GM12878 (cell line): ENCODE data around the gene GALNT15. TPM values are rescaled to one million over a fixed set of nuclear protein-coding genes. Genes with fewer than 3 reads are reported as not detected.

Source experiments
- ATAC-seq: fragments of 200-7000 bp; cut with Tn5 transposase; 3 replicates; pipeline ENCODE4 v1.9.1; 2020; ENCODE audit warnings: mild to moderate bottlenecking, moderate library complexity
- BruUV-seq: library from RNA; stranded (reverse); fragments of 400-500 nt; replicated peaks from 2 replicates; lab custom pipeline; 2021; lab: Mats Ljungman, UMichigan
- CTCF ChIA-PET: fragments of 300-600 bp; sonication (Branson Sonifier 250); formaldehyde crosslinking; extraction: SDS; loops from one replicate; lab custom pipeline; 2021; ENCODE audit warnings: inconsistent platforms; lab: Yijun Ruan, JAX
- POLR2A ChIA-PET: fragments of 350-600 bp; formaldehyde crosslinking; extraction: SDS; loops from one replicate; lab custom pipeline; 2021; ENCODE audit warnings: inconsistent platforms; lab: Charles Lee
- RAD21 ChIA-PET: fragments of 300-600 bp; sonication (Branson Sonifier 250); formaldehyde crosslinking; loops from one replicate; lab custom pipeline; 2023; ENCODE audit warnings: antibody characterized with exemption; ENCODE audit not compliant: unreplicated experiment; lab: Charles Lee
- SMC1A ChIA-PET: fragments of 300-600 bp; sonication (Branson Sonifier 250); formaldehyde crosslinking; loops from one replicate; lab custom pipeline; 2023; ENCODE audit not compliant: unreplicated experiment, uncharacterized antibody; lab: Charles Lee
- DNase-seq: peaks from one replicate; pipeline ENCODE4 v3.0.0-alpha.2; 2011; ENCODE audit warnings: low read depth, low spot score
- FAIRE-seq: peaks from 3 replicates; lab custom pipeline; 2011; peaks lifted over from hg19 to GRCh38; lab: Jason Lieb, UNC
- H2AFZ ChIP-seq: 2 replicates; pipeline ENCODE4 v1.6.0; 2011; ENCODE audit warnings: low read depth, low read length, control low read depth; ENCODE audit not compliant: control insufficient read depth
- H3K27ac ChIP-seq: 2 replicates; pipeline ENCODE4 v1.5.1; 2011; ENCODE audit warnings: control low read depth; ENCODE audit not compliant: control insufficient read depth, insufficient read depth
- H3K27me3 ChIP-seq, 2 experiments: replicated peaks in 1 of 2; 2 replicates each; pipeline versions ENCODE4 v1.6.0 to v1.6.1; 2011; ENCODE audit warnings: low read length in 1 of 2; ENCODE audit not compliant: control insufficient read depth in 2 of 2, insufficient read depth in 2 of 2
- H3K36me3 ChIP-seq, 2 experiments: 2 replicates each; pipeline ENCODE4 v1.5.1; 2011; ENCODE audit warnings: low read length in 1 of 2; ENCODE audit not compliant: control insufficient read depth in 2 of 2, insufficient read depth in 2 of 2
- H3K4me1 ChIP-seq: 2 replicates; pipeline ENCODE4 v1.6.1; 2011; ENCODE audit warnings: mild to moderate bottlenecking, low read length, moderate library complexity, mixed read lengths; ENCODE audit not compliant: control insufficient read depth, insufficient read depth
- H3K4me2 ChIP-seq: 2 replicates; pipeline ENCODE4 v1.6.0; 2011; ENCODE audit warnings: control low read depth; ENCODE audit not compliant: control insufficient read depth, insufficient read depth
- H3K4me3 ChIP-seq: fragments of 200-600 bp; sonication (generic); 2 replicates; pipeline ENCODE4 v1.5.1; 2016
- H3K79me2 ChIP-seq: 2 replicates; pipeline ENCODE4 v1.6.0; 2011; ENCODE audit warnings: low read length; ENCODE audit not compliant: control insufficient read depth, insufficient read depth
- H3K9ac ChIP-seq: 2 replicates; pipeline ENCODE4 v1.8.0; 2011; ENCODE audit warnings: low read length, control low read depth, mixed read lengths; ENCODE audit not compliant: control insufficient read depth, insufficient read depth
- H3K9me3 ChIP-seq: replicated peaks from 3 replicates; pipeline ENCODE4 v1.5.1; 2011; ENCODE audit warnings: mild to moderate bottlenecking, low read length; ENCODE audit not compliant: control insufficient read depth, insufficient read depth
- H4K20me1 ChIP-seq: 2 replicates; pipeline ENCODE4 v1.6.0; 2011; ENCODE audit not compliant: control insufficient read depth, insufficient read depth
- ATF7 ChIP-seq: fragments of 450-650 bp; IDR thresholded peaks from 2 replicates; pipeline ENCODE4 v1.6.1; 2016; ENCODE audit warnings: low read depth, mild to moderate bottlenecking
- DPF2 ChIP-seq: fragments of 450-650 bp; IDR thresholded peaks from 2 replicates; pipeline ENCODE4 v1.6.1; 2017; ENCODE audit warnings: mild to moderate bottlenecking
- IKZF1 ChIP-seq: fragments of 450-650 bp; conservative IDR thresholded peaks from 2 replicates; pipeline ENCODE4 v1.6.1; 2017; ENCODE audit warnings: antibody characterized with exemption, mild to moderate bottlenecking
- PML ChIP-seq: IDR thresholded peaks from 2 replicates; pipeline ENCODE4 v1.6.1; 2012; ENCODE audit warnings: low read length, inconsistent platforms
- RELB ChIP-seq: fragments of 450-650 bp; IDR thresholded peaks from 2 replicates; pipeline ENCODE4 v1.6.1; 2017; ENCODE audit warnings: low read depth, mild to moderate bottlenecking, moderate library complexity
- WGBS: methylation state at CpG from one replicate; pipeline ENCODE4 v1.1.6; 2016; ENCODE audit warnings: low lambda C conversion rate; ENCODE audit not compliant: insufficient replicate concordance, insufficient coverage; ENCODE audit errors: missing lambda C conversion rate; 5-methylcytosine and 5-hydroxymethylcytosine counted together
- in situ Hi-C: fragments of 300-500 bp; cut with MboI; formaldehyde crosslinking; loops from 9 replicates; pipeline ENCODE4 v1.14.3; 2018; ENCODE audit warnings: mixed read lengths
- intact Hi-C: fragments of 100-400 bp; cut with micrococcal nuclease; formaldehyde crosslinking; loops from one replicate; pipeline ENCODE4 v1.14.2; 2022; ENCODE audit not compliant: unreplicated experiment
- polyA plus RNA-seq, 11 experiments: library from polyadenylated mRNA; depleted of rRNA in 4 of 11; unstranded in 6 of 11; stranded (reverse) in 5 of 11; fragments of >200 nt; fragmentation: Nextera tagmentation in 4 of 11; fragmentation: Illumina TruSeq in 1 of 11; extraction: Ambion mirVana in 4 of 11; extraction: Trizol in 1 of 11; gene quantifications; 1 replicate in 1 of 11; 2 replicates in 10 of 11; pipeline versions ENCODE4 v1.2.1 to v1.2.3, GENCODE V29; 2011 to 2016; ENCODE audit warnings: inconsistent platforms in 2 of 11, missing spikeins in 2 of 11, low read depth in 1 of 11
- total RNA-seq, 4 experiments: library from RNA; depleted of rRNA in 3 of 4; stranded (reverse); fragments of >200 nt in 3 of 4; fragmentation: Illumina TruSeq in 1 of 4; extraction: Trizol in 1 of 4; gene quantifications; 2 replicates each; pipeline versions ENCODE4 v1.2.1 to v1.2.3, GENCODE V29; 2013 to 2021

GALNT15 gene
- total and polyA plus RNA-seq, 10 of the 15 experiments (the other 5 are each of a cell fraction or from before 2014, with no cell fraction given): 0.03 to 0.05 TPM; not detected in 8

GRCh38 chr3:16252988-16253387 is 78.5 kb downstream of the GALNT15 start:
- TF ChIP-seq IKZF1: no peak
- no peak for TF ChIP-seq PML
- TF ChIP-seq ATF7: no peak
- no peak for TF ChIP-seq RELB
- TF ChIP-seq DPF2: no peak
- no peak for DNase-seq
- H3K4me3 ChIP-seq: no peak overlapping the region
- no peak overlapping the region; the same call in 1 of the 2 replicates for H3K4me2 ChIP-seq
- SMC1A ChIA-PET: interaction anchor here (0.6 to 5.7 kb wide), 5 partner anchors 9 to 321 kb away, joined by 3 to 43 read pairs (median 3); partner anchors contain the start of genes DPH3 and OXNAD1
- no TSS peak for BruUV-seq
- WGBS: 5% methylated on average over 2 of the region's 2 CpGs
- no peak overlapping the region for H3K27ac ChIP-seq
- H4K20me1 ChIP-seq: no peaks in the 10 kb centered on the region
- H3K27me3 ChIP-seq: no peaks in the 10 kb centered on the region
- peak; percentile 22 for ATAC-seq
- H2AFZ ChIP-seq: no peak overlapping the region
- H3K36me3 ChIP-seq: no peaks in the 10 kb centered on the region; a peak in 1 of 4 replicates
- H3K9ac ChIP-seq: no peak overlapping the region
- H3K79me2 ChIP-seq: no peaks in the 10 kb centered on the region
- in situ Hi-C loops (no loop called here), intact Hi-C loops (no loop called here)
- POLR2A ChIA-PET: interaction anchor here (1.3 kb wide), 1 partner anchor 11 kb away, joined by 15 read pairs; the partner anchor contains the start of genes DPH3 and OXNAD1
- H3K9me3 ChIP-seq: no peaks in the 10 kb centered on the region
- no peak for FAIRE-seq
- peaks cover 8% of the 10 kb centered on the region; the same call in 1 of the 2 replicates for H3K4me1 ChIP-seq
- CTCF ChIA-PET: interaction anchor here (1.0 to 2.8 kb wide), 7 partner anchors 9 to 439 kb away, joined by 3 to 22 read pairs (median 4); partner anchors contain the start of genes DPH3 and OXNAD1
- RAD21 ChIA-PET: interaction anchor here (0.7 to 1.5 kb wide), 5 partner anchors 11 to 441 kb away, joined by 3 to 5 read pairs (median 5); partner anchors contain the start of gene DPH3
